GM18519 (cell line): ENCODE results near the gene CXCR5.

Experiments used
- ATAC-seq: cut with Tn5 transposase; IDR thresholded peaks from one replicate; pipeline ENCODE4 v1.9.1; 2021; ENCODE audit warnings: mild to moderate bottlenecking, moderate library complexity; ENCODE audit not compliant: unreplicated experiment, low FRiP score

CXCR5 gene

GRCh38 chr11:118897721-118898310 is 14.1 kb downstream of the CXCR5 start:
- no peak for ATAC-seq

GRCh38 chr11:118898400-118899295 is 15.0 kb downstream of the CXCR5 start:
- ATAC-seq = no peak

GRCh38 chr11:118899296-118899688 is 15.6 kb downstream of the CXCR5 start:
- ATAC-seq = no peak

- no peak for ATAC-seq
Observed at GRCh38 chr11:118899706-118900360, 16.1 kb downstream of the CXCR5 start.

- ATAC-seq = no peak
Observed at GRCh38 chr11:118900535-118901384, 17.1 kb downstream of the CXCR5 start.

GRCh38 chr11:118901494-118902335 is 18.0 kb downstream of the CXCR5 start:
- no peak for ATAC-seq

GRCh38 chr11:118902336-118903203 is 18.9 kb downstream of the CXCR5 start:
- no peak for ATAC-seq

GRCh38 chr11:118903204-118904015 is 19.7 kb downstream of the CXCR5 start:
- ATAC-seq = no peak

- no peak for ATAC-seq
Observed at GRCh38 chr11:118907051-118908042, 23.7 kb downstream of the CXCR5 start.

- ATAC-seq = no peak
Observed at GRCh38 chr11:118908264-118908663, 24.6 kb downstream of the CXCR5 start.

- no peak for ATAC-seq
Observed at GRCh38 chr11:118908901-118909618, 25.4 kb downstream of the CXCR5 start.

GRCh38 chr11:118909619-118910308 is 26.1 kb downstream of the CXCR5 start:
- ATAC-seq = no peak

- no peak for ATAC-seq
Observed at GRCh38 chr11:118910309-118911112, 26.8 kb downstream of the CXCR5 start.

- ATAC-seq = no peak
Observed at GRCh38 chr11:118911113-118911879, 27.6 kb downstream of the CXCR5 start.
